Skin of body (tissue), 2 donors: Measurements from ENCODE around the gene CACNA1C. TPM values are rescaled to one million over a fixed set of nuclear protein-coding genes. Genes with fewer than 3 reads are reported as not detected.

ENCODE experiments used
- DNase-seq: peaks from one replicate; lab custom pipeline; 2025; lab: John Stamatoyannopoulos, UW
- total RNA-seq: library from RNA; depleted of rRNA; stranded (reverse); fragments of >200 nt; gene quantifications from one replicate; pipeline ENCODE4 v1.2.3, GENCODE V29; 2014

CACNA1C gene
- total RNA-seq: 4.3 TPM

DNA sequence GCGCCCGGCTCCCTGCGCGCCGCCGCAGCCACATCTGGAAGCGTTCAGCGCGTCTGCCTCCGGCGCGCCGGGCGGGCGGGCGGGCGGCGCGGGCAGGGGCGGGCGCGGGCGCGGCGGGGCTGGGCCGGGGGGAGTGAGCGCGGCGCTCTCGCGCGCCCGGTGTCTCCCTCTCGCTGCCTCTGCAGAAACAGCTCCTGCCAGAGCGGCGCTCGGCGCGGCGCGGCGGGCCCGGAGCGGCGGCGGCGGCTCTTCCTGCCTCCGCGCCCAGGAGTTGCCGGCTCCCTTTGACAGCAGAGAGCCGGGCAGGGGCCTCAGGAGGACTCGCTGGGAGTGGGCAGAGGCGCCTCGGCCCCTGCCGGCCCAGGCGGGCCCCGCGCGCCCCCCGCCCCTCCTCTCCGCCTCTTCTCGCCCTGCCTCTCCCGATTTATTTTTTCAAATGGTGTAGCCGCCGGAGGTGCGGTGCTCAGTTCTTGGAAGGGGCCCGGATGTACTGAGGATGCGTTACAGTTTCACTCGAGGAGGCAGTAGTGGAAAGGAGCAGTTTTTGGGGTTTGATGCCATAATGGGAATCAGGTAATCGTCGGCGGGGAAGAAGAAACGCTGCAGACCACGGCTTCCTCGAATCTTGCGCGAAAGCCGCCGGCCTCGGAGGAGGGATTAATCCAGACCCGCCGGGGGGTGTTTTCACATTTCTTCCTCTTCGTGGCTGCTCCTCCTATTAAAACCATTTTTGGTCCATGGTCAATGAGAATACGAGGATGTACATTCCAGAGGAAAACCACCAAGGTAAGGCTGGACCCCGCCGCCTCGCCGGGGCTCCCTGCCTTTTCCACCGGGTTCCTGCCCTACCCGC is at the start of gene CACNA1C:
CACNA1C (plus strand) TSS at position 162 of the 853 bp plus-strand sequence; CDS start at position 738, 576 bp downstream.
- peak; percentile 35 for DNase-seq

DNA sequence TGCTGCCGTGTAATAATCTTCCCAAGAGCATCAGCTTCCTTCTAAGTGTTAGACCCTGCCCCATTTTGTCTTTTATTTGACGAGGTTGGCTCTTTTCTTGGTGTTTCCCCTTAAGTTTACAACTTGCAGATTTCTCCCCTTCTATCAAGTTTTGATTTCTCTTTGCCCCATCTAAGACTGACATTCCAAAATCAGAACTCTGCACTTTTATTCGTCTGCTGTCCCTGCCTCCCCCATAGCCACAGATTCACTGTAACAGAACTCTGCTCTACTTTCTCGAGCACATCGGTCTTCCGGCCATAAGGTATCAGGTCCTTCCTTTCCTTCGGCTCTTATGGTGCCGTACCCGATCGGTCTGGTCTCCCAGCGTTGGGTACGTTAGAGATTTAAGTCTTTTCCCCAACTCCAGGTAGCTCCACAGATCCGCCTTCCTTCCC is 49.1 kb upstream of the CACNA1C start:
- no peak for DNase-seq

DNA sequence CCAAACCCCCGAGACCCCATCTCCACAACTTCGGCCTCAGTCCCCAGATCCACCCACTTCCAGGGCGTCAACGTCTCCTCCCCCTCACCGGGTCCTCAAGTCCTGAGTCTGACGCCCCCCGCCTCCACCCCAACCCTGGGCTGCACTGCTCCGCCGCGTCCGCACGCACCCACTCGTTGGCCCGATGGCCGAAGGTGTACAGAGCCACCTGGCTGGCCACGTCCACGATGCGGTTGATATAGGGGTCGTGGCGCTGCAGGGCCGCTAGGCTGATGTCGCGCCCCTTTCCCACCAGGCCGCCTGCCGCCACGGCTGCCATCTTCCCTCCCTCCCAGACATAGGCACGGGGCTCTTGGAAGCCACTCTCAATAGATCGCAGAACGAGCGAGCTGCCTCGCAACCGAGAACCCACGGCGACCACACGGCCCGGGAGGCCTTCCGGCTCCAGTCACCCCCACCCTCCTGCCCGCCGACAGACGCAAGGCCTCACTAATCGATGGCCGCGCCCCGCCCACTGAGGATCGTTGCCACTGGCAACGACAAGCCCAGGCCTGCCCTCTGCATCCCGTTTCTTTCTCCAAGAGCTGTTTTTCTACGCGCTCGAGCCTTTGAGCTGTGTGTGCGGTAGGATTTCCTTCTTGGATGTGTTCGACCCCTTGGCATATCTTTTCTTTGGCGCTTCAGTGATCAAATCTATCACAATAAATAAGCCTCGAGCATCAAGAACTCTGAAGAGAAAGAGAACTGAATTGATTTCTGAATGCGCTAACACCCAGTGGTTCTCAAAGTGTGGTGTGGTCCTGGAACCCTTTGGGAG is 48.5 kb upstream of the CACNA1C start, which contains the start of gene DCP1B:
DCP1B (minus strand) TSS at position 345 of the 817 bp plus-strand sequence; CDS start at position 319, 26 bp downstream.
- peak; percentile 98 for DNase-seq

DNA sequence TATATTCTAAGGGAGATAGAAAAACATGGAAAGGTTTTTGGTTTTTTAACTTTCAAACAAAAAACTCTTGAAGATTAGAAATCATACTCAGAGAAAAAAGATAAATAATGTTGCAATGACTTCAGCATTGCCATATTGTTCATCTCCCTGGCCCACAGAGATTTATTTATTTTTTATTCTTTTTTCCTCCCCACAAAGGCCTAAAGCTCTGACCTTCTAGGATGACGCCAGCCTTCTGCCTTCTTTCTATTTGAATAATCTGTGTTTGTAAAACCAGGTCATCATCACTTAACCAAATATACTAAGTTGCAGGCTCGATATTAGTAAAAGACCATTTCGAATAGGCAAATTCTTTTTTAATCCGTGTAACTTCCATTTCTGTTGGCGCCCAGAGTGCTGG is 44.1 kb upstream of the CACNA1C start:
- no peak for DNase-seq

DNA sequence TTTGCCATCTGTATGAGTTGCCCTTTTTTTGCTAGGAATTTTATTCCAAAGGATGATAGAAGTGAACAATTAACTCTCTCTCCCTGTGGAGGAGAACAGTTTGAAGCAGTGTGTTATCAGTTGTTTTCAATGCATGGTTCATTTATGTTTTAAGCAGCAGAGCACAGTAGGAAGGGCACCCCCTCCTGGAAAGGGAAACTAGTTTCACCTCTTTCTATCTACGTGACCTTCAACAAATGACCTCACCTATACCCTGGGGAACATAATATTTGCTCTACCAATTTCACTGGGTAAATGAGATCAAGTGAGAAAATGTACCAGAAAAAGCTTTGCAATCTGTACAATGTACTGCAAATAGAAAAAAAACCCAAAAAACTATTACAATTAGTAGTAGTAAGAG is 43.2 kb upstream of the CACNA1C start:
- no peak for DNase-seq

DNA sequence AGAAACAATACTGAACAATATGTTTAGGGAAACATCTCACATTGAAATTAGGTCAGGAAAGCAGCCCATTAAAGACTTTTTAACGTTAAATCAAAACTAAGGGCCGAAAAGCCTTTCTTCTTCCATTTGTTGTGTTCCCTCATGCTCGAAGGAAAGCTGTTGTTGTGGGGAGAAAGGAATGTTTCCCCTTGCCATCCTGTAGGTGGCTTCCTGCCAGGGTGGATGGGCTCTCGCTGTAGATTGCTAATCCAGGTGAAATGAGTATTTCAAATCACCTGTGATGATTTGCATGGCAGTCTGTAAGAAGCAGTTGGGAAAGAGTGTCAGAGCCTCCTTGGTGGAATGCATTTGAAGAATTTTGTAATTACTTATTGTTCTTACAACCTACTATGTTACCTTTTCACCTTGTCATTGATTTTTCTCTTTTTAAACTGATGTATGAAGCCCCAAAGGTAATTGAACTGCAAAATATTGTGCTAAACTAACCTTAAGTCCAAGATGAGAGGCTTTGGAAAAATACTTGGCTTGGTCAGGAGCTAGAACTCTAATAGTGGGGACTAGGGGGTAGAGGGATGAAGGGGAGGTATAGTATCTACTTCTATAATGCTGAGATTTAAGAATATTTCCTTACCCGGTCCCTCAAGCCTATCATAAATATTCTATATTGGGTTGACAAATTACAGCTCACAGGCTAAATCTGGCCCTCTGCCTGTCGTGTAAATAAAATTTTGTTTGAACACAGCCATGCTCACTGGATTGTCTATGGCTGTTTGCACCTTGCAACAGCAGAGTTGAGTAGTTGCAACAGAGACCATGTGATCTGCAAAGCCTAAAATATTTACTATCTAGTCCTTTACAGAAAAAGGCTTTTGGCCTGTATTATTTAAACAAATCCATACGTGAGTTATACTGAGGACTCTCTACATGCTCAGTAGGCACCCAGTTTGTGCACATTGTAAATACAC is 40.9 kb upstream of the CACNA1C start:
- DNase-seq: no peak

DNA sequence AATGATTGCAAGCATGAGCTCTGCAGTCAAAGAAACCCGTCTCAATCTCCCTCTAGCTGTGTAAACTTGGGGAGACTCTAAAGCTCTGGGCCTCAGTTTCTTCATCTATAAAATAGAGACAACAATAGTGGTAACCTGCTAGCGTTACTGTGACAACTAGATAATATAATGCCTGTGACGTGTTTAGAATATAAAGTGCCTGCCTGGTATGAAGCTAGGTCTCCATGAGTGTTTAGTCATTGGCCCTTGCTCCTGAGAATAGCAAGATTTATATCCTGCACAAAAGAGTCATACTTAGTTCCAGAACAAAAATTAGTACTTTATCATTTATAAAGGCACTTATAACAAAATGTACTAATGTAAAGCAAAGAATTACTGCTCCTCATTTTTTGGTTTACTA is 39.7 kb upstream of the CACNA1C start:
- no peak for DNase-seq

DNA sequence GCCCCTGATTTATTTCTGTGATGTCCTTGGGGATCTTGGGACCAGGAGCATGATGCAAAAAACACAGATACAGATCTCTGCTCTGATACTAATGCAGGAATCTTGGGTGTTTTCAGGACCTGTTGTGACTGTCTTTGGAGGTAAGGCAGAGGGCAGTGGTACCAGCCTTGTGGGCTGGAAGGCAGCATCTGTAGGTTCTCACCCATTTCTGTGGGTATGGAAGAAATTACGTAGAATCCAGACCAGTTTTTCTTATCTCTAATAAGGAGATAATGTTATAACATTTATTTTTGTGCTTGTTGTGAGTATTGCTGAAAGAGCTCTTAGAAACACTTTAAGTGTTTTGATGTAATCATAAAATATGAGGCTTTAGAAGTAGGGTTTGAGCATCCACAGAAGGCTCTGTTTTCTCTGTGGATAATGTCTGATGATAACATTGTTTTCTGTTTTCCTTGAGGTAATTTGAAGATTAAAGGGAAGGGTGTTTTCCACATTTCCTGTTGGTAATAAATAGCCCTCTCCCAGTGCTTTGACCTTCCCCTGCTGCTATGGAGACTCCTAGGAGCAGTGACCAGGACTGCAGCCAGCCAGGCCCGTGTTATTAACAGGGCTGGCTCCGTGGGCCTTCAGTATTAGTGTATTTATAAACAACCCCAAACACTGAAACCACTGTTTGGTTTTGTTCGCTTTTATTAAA is 39.1 kb upstream of the CACNA1C start:
- no peak for DNase-seq

DNA sequence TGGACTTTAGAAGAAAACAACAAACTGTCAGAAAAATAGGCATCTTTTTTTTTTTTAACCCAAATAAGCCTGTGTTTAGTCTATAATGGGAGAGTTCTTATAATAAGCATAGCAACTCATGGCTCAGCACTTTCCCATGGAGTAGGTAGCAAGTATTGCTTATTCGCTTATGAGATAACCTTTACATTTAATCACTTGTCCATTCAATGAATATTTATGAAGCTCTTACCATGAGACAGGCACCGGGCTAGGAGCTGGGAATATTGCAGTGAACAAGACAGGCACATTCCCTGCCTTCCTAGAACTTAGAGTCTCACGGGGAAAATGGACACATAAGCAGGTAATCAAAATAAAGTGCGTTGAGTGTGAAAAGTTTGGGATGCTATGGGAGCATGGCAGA is 38.6 kb upstream of the CACNA1C start:
- DNase-seq: no peak

DNA sequence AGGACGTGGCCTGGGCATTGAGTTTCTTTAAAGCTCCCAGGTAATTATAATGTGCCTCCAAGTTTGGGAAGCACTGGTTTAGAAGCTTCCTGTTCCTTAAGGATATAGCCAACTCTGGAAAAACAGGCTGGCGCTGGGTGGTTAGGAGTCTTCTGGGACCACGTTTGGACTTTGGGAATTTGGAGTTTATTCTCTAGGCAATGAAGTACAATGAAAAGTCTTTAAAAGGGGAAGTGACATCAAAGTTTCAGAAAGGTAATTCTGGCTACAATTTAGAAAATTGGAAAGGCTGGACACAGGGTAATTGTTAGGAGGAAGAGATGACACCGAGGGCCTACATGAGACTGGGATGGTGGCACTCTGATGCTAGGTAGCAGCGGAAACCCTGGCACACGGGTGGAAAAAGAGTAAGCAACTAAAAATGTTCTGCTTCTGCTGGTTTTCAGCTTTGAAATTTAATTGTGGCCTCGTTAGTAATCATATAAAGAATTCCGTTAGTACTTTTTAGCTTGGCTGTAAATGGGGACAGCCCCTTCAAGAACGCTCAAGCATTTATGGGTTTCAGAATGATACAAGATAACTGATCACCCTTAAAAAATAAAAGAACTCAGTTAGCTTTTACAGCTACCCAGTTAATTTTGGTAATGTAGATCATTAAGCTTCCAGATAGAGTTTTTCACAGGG is 35.8 kb upstream of the CACNA1C start:
- DNase-seq: no peak

DNA sequence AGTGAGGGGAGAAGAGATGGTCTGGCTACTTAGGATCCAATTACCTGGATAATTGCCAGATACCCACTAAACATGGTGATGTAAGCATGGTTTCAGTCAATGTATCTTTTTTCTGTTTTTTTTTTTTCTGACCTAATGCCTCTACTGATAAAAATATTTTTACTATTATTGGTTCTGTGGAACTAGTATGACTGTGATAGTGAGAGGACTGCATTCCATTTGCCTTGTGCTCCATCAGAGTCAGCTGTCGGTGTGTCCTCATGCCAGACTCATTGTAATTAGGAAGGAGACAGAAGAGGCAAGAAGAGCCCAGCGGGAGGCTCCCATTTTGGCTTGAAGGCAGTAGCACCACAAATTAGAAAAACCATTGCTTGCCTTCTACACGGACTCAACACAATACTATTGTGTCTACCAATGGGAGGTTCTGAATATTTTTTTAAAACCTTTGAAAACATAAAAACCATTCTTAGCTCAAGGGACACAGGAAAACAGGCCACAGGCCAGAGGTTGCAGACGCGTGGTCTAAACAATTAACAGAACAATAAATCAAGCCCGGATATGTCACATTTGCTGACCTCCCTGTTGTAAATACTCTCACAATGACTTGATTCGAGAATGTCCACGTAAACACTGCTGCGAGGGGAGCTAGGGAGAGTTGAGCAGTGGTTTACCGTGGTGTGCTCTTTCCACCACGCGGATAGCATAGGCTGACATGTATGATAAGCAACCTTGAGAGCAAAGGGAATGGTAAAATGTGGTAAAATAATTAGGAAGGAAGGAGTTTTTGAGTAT is 35.0 kb upstream of the CACNA1C start:
- DNase-seq: no peak

DNA sequence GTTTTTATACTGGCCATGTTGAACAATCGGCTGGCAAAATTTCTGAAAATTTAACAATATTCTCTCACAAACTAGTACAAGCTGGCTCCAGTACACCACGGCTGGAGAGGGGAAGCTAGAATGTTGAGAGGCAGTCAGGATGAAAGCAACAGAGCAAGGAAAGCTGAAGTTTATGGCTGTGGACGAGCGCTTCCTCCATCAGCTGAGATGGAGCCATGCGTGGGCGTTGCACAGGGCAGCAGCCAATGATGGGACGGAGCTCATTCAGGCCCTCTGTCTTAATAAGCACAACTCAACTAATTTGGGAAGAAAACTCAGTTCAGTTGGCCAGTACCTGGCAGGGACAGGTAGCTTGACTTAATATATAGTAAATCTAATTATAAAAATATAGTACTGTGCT is 34.4 kb upstream of the CACNA1C start:
- no peak for DNase-seq

DNA sequence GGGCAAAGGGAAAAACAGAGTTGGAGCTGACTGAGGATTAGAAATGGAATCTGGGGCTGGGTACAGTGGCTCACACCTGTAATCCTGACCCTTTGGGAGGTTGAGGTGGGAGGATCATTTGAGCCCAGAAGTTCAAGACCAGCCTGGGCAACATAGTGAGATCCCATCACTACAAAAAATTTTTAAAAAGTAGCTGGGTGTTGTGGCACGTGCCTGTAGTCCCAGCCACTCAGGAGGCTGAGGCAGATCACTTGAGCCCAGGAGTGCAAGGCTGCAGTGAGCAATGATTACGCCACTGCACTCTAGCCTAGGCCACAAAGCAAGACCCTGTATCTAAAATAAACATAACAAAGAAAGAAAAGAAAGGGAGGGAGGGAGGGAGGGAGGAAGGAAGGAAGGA is 33.7 kb upstream of the CACNA1C start:
- no peak for DNase-seq

DNA sequence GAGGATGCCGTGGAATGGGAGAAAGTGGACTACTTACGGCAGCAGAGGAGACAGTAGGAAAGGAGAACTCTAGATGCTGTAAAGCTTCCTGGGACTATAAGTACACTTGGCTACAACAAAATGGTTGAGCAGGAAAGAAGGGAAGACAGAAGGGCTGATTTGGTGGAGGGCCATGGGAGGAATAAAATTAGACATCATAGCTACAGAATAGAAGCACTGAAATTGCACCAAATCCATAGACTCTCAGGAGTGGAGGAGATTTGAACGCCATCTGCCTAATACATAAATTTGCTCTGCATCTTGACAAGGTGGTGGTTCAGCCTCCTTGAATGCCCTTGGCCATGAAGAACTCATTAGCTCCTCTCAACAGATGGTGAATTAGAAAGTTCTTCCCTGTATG is 32.3 kb upstream of the CACNA1C start:
- DNase-seq: no peak

DNA sequence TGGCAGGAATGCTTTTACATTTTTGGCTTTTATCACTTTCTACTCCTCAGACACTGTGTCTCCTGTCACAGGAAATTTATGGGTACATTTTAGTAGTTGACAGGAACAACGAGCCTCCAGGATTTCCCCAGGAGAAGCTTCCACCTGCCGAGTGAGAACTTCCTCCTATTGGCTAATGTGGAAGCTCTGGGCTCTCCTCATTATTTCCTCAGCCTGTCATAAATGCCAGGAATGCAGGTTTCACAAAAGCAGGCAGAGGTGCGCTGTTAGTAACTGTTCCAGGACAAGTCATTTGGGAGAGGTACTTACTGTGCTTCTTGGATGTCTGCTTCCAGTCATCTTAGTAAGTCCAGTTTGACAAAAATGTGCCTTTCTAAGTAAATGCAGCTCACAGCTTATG is 29.4 kb upstream of the CACNA1C start:
- no peak for DNase-seq

DNA sequence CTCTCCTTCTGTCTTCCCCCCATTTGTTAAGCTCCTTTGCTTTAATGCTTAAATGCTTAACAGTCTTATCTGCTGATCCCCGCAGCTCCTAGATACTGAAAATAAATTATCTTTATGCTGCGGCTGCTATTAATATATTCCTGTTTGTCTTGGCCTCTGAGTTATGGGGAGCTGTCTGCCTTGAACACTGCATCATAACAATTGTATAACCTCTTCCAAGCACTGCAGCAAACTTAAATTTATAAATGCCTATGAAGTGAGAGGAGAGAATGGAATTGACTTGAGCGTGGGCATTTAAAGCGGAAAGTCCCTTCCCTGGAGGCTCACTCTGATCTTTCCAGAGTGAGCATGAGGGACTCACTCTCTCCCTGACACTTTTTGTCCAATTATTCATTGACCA is 25.4 kb upstream of the CACNA1C start:
- DNase-seq: no peak

DNA sequence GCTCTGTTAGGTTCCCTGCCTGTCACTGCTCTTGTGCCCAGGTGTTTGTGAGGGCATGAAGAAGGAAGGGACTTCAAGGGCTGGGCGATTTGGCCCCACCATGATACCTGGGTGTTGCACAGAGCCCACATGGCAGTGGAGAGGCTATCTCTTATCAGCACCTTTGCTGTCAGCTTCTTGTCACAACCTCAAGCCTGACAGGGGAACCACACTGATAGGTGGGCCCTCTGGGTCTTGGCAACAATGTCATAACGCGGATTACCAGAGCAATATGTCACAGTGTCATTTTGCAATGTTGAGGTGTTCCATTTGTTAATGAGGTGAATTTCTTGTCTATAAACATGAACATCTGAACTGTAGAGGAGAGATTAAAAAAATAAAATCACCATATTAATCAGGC is 22.9 kb upstream of the CACNA1C start:
- DNase-seq: no peak

DNA sequence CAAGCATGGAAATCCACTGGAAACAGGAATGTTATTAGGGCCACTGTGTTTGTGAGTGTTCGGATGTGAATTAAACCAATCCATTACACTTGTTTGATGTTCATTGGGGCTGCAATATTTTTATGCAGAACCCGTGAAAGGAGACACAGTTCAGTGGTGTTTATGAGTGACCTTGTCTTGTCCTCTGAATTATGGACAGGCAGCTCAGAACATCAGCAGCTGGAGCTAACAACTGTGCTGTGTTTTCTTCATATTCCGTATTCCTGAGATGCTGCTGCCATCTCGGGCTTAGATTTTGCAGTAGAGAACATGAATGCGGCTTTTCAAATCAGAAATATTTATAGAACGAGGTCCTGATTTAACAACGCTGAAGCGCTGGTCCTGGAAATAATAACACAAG is 20.3 kb upstream of the CACNA1C start:
- no peak for DNase-seq
